Activated CD8-positive, alpha-beta memory T cell treated with anti-CD3 and anti-CD28 coated beads for 36 hours (primary cell): ENCODE data around the gene ADAMTS10. TPM values are rescaled to one million over a fixed set of nuclear protein-coding genes. Genes with fewer than 3 reads are reported as not detected.
"Not testable (repeated sequence)": the region's sequence is repeated elsewhere in the genome, so short reads cannot be mapped to it uniquely, and the experiment has no call there.

ENCODE experiments used
- CTCF ChIA-PET: fragments of 350-600 bp; sonication (Branson Sonifier 250); formaldehyde crosslinking; loops from one replicate; lab custom pipeline; 2021; ENCODE audit warnings: antibody characterized with exemption; lab: Charles Lee
- POLR2A ChIA-PET: fragments of 350-600 bp; sonication (Branson Sonifier 250); formaldehyde crosslinking; loops from one replicate; lab custom pipeline; 2021; ENCODE audit warnings: antibody characterized with exemption; lab: Charles Lee
- total RNA-seq, 2 experiments: library from RNA; stranded (reverse); gene quantifications; one replicate each; pipeline ENCODE4 v1.2.3, GENCODE V29; 2021

The ADAMTS10 gene
- total RNA-seq, 2 experiments from 2014 or later: 4.7 to 6.9 TPM

DNA sequence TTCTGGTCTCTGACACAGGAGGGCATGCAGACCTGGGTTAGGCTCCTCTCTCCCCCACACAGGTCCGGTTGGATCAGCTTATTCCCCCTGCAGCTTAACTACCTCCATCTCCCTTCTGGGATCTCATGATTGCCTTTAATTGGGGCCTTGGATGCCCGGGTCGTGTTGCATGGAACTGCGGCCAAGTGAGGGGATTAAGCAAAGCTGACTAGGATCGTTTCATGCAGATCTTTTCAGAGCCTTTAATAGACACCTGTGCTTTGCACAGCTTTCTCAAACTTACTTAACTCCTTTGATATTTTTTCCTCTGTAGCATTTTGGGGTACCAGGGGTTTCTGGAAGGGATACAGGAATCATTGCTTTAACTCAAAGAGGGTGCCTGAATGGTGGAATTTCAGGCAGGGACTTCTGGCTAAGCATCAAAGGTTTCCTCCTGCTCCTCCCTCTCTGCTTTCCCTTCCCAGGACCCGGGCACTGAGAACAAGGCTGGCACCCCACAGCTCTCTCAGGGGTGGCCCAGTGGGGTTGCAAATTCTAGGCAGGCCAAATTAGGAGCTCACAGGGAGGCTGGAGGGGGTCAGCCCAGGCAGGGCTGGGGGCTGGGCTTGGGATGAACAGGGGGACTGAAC is 20.4 kb upstream of the ADAMTS10 start:
- ChIA-PET CTCF (interaction anchor here (1.5 to 1.6 kb wide), 2 partner anchors 12 to 63 kb away, joined by 4 read pairs; no protein-coding TSS in a partner anchor), POLR2A (no interaction called here)

- CTCF ChIA-PET: interaction anchor here (1.5 to 1.6 kb wide), 2 partner anchors 12 to 64 kb away, joined by 4 read pairs; no protein-coding TSS in a partner anchor
- POLR2A ChIA-PET: no interaction called here
These were observed 19.6 kb upstream of the ADAMTS10 start, which contains the start of gene NFILZ for GRCh38 chr19:8629996-8630683. Gene NFILZ, plus strand, starts transcription at chr19:8630633. Its CDS starts 46,133 bp downstream, at chr19:8676766.

- CTCF ChIA-PET: no interaction called here
- POLR2A ChIA-PET: no interaction called here
These were observed 18.7 kb upstream of the ADAMTS10 start for GRCh38 chr19:8629184-8629583.

GRCh38 chr19:8626842-8627241 is 16.3 kb upstream of the ADAMTS10 start:
- CTCF ChIA-PET: interaction anchor here (0.7 to 1.0 kb wide), 4 partner anchors 31 to 209 kb away, joined by 3 to 8 read pairs (median 4); no protein-coding TSS in a partner anchor
- POLR2A ChIA-PET: no interaction called here

- CTCF ChIA-PET: interaction anchor here (0.7 kb wide), 1 partner anchor 1214 kb away, joined by 3 read pairs; no protein-coding TSS in a partner anchor
- POLR2A ChIA-PET: not testable (repeated sequence)
These were observed 12.4 kb upstream of the ADAMTS10 start for GRCh38 chr19:8622886-8623285.

DNA sequence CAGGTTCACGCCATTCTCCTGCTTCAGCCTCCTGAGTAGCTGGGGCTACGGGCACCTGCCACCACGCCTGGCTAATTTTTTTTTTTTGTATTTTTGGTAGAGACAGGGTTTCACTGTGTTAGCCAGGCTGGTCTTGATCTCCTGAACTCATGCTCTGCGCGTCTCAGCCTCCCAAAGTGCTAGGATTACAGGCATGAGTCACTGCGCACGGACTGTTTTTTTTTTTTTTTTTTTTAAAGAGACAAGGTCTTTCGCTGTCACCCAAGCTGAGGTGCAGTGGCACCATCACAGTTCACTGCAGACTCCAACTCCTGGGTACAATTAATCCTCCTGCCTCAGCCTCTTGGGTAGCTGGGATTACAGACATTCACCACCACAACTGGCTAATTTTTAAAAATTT is 8.2 kb upstream of the ADAMTS10 start:
- POLR2A ChIA-PET: no interaction called here
- CTCF ChIA-PET: interaction anchor here (0.7 kb wide), 1 partner anchor 75 kb away, joined by 3 read pairs; no protein-coding TSS in a partner anchor

DNA sequence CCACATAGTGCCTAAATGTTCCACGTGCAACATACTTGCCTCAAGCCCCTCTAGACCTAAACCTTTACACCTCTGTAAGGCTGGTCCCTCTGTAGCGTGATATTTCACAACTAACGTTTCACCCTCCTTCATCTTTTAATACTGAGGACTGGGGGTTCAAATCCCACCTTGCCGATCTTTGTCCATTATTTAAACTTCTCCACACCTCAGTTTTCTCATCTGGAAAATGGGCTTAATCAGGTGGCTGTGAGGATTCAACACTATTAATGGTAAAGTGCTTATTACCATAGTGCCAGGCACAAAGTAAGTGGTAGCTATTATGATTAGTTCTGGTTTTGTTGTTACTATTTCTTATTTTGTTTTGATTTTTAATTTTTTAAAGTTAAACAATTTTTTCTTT is 7.5 kb upstream of the ADAMTS10 start:
- POLR2A ChIA-PET: no interaction called here
- CTCF ChIA-PET: no interaction called here

DNA sequence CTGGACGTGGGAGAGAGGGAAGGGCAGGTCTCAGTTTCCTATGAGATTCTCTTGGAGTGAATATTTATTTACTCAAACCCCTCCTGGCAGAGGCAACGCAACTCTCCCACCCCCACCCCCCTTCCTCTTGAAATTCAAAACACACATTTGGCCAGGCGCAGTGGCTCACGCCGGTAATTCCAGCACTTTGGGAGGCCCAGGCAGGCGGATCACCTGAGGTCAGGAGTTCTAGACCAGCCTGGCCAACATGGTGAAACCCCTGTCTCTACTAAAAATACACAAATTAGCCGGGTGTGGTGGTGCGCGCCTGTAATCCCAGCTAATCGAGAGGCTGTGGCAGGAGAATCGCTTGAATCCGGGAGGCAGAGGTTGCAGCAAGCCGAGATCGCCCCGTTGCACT is 6.8 kb upstream of the ADAMTS10 start:
- CTCF ChIA-PET: interaction anchor here (1.5 to 2.7 kb wide), 2 partner anchors 14 to 25 kb away, joined by 3 to 9 read pairs; no protein-coding TSS in a partner anchor
- POLR2A ChIA-PET: not testable (repeated sequence)

GRCh38 chr19:8616861-8617260 is 6.3 kb upstream of the ADAMTS10 start:
- CTCF ChIA-PET: interaction anchor here (0.6 to 2.7 kb wide), 7 partner anchors 10 to 1299 kb away, joined by 3 to 9 read pairs (median 3); no protein-coding TSS in a partner anchor
- POLR2A ChIA-PET: no interaction called here

GRCh38 chr19:8615813-8616596 is 5.5 kb upstream of the ADAMTS10 start:
- ChIA-PET POLR2A (interaction anchor here (0.7 kb wide), 1 partner anchor 203 kb away, joined by 4 read pairs; the partner anchor contains the start of gene MARCHF2), CTCF (interaction anchor here (0.6 to 2.7 kb wide), 17 partner anchors 9 to 1878 kb away, joined by 3 to 9 read pairs (median 3); partner anchors contain the start of gene MBD3L1)

- ChIA-PET CTCF (interaction anchor here (0.7 to 2.7 kb wide), 6 partner anchors 8 to 218 kb away, joined by 3 to 9 read pairs (median 3); partner anchors contain the start of gene MBD3L1), POLR2A (no interaction called here)
These were observed 4.5 kb upstream of the ADAMTS10 start for GRCh38 chr19:8615024-8615423.

- ChIA-PET CTCF (interaction anchor here (0.5 to 1.3 kb wide), 5 partner anchors 21 to 58 kb away, joined by 3 to 4 read pairs (median 3); no protein-coding TSS in a partner anchor), POLR2A (no interaction called here)
These were observed 3.9 kb upstream of the ADAMTS10 start for GRCh38 chr19:8614455-8614854.

DNA sequence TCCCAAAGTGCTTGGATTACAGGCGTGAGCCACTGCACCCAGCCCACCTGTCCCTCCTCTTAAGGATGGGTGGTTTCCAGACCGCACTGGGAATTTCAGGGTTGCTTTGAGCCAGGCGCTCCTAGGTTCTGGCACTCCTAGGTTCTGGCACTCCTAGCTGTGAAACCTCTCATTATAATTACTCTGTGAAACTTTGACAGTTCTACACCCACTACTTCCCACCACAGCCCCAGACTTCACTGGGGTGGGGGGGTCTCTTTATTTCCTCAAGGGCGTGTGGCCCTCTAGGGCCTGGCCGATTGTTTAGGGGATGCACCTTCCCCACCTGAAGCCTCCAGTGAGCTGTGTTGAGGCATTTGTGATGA is 2.3 kb upstream of the ADAMTS10 start:
- ChIA-PET CTCF (interaction anchor here (0.6 to 2.0 kb wide), 3 partner anchors 29 to 39 kb away, joined by 4 to 6 read pairs (median 5); partner anchors contain the start of gene MYO1F), POLR2A (interaction anchor here (0.7 kb wide), 1 partner anchor 10 kb away, joined by 4 read pairs; no protein-coding TSS in a partner anchor)

DNA sequence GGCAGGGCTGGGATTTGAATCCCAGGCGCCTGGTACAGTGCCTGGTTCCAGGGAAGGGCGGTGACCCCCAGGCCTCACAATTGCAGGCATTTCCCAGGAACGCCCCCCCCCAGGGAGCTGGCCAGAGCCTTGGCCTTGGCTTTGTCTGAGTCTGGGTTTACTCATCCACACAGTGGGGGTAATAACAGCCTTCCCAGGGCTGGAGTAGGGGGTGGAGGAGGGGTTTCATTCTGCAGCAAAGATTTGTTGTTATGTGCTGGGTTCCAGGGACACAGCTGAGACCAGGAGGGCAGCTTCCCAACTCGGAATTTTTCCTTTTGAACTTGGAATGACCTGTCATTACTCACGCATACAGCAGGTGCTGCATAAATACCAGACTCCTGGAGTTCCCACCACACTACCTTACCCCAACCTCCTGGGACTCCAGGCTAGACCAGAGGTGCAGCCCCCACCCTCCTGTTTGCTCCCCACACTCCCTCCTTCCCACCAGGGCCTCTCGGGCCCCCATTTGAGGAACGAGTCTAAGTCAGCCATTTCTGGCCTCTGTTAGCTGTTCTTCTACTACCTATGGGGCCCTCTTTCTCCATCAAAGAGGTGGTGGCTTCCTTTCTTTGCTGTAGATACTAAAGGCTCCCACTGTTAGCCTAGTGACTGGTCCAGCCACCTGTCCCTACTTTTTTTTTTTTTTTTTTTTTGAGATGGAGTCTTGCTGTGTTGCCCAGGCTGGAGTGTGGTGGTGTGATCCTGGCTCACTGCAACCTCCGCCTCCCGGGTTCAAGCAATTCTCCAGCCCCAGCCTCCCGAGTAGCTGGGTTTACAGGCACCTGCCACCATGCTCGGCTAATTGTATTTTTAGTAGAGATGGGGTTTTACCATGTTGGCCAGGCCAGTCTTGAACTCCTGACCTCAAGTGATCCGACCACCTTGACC is 1.6 kb upstream of the ADAMTS10 start:
- CTCF ChIA-PET: interaction anchor here (0.6 to 2.0 kb wide), 7 partner anchors 11 to 39 kb away, joined by 3 to 6 read pairs (median 3); partner anchors contain the start of gene MYO1F

DNA sequence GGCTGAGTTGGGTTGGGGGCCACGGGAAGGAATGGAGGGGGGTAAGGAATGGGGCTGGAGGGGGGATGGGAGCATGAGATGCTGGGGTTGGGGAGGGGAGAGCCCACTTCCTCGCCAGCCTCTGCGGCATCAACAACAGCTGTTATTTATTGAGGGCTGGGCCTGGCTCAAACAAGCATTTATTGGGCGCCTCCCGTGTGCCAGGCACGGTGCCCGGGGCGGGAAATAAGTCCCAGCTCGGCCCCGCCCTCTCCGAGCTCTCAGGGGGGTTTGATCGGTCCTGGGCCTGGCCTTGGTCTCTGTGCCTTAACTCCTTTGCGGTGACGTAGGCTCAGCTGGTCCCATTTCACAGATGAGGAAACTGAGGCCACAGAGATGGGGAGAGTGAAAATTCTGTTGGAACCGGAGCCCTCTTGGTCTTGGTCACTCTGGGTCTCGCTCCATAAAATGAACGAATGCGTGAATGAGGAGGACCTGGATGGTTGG is 919 bp upstream of the ADAMTS10 start:
- POLR2A ChIA-PET: interaction anchor here (0.5 kb wide), 1 partner anchor 56 kb away, joined by 4 read pairs; no protein-coding TSS in a partner anchor
- CTCF ChIA-PET: interaction anchor here (0.5 to 1.2 kb wide), 6 partner anchors 10 to 205 kb away, joined by 3 read pairs; no protein-coding TSS in a partner anchor

More for the DNA sequence above, 1.6 kb upstream of the ADAMTS10 start:
- POLR2A ChIA-PET: interaction anchor here (0.5 to 0.7 kb wide), 2 partner anchors 9 to 687 kb away, joined by 3 to 4 read pairs; no protein-coding TSS in a partner anchor

DNA sequence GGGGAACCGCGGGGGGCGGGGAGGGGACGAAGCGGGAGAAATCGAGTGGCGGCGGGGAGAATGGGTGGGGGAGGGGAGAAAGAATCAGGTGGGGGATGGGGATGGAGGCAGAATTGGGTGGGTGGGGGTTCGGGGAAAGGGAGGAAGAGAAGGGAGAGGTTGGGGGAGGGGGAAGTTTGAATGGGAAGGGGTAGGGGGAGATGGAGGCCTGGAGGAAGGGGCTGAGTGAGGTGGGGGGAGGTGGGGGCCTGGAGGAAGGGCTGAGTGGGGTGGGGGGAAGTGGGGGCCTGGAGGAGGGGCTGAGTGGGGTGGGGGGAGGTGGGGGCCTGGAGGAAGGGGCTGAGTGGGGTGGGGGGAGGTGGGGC is 403 bp upstream of the ADAMTS10 start:
- POLR2A ChIA-PET: interaction anchor here (0.5 kb wide), 1 partner anchor 55 kb away, joined by 4 read pairs; no protein-coding TSS in a partner anchor
- CTCF ChIA-PET: interaction anchor here (0.5 to 1.2 kb wide), 4 partner anchors 30 to 204 kb away, joined by 3 read pairs; no protein-coding TSS in a partner anchor
